ENCODE measurements around the gene INSIG1.

INSIG1 gene

GRCh38 chr7:155267023-155267422 is 30.7 kb upstream of the INSIG1 start:
- DNase-seq = no peak

DNA sequence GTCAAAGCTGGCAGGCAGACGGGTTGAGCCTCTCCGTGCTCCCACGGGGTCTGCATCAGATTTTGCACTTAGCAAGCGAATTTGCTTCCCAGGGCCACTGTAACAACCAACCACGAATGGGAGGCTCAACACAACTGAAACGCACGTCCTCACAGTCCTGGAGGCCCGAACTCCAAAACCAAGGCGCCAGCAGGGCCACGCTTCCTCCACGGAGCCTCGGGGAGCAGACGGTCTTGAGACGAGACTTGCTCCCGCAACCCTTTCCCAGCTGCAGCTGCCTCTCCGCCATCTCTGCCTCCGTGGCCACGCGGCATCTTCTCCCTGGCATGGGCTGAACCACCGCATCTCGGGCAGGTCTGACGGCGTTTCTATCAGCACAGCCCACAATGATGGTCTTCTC is 30.2 kb upstream of the INSIG1 start:
- DNase-seq = no peak

- no peak for DNase-seq
Measured at GRCh38 chr7:155268211-155268610, 29.5 kb upstream of the INSIG1 start.

DNA sequence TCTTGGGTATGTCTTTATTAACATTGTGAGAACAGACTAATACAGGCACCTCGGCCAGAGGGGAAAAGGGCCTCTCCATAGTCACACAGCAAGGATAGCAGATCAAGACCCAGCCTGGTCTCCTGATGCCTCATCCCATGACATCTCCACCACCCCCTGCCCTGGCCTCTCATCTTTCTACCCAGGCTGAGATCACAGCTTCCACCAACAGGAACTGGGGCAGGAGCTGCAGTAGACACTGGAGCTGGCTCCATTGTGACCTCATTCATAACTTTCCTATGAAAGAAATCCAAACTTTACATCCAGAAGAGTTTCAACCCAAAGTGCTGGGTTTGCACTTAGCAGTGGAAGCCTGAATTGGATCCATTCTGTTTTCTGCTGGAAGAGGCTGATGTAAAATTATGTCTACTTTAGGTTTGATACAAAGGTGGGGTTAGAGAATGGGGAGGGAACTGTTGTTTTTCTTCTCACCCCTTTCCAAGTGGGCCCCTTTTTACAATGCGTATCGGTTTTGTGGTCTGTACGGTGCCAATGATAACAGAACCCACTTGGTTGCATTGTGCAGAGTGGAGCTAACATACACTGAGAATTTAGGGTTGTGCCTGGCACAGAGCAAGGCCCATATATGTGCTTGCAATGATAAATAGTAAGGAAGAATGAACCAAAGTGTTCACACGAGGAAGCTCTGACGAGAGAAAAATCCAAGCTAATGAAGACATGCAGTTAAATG is 28.6 kb upstream of the INSIG1 start:
- DNase-seq = no peak

DNA sequence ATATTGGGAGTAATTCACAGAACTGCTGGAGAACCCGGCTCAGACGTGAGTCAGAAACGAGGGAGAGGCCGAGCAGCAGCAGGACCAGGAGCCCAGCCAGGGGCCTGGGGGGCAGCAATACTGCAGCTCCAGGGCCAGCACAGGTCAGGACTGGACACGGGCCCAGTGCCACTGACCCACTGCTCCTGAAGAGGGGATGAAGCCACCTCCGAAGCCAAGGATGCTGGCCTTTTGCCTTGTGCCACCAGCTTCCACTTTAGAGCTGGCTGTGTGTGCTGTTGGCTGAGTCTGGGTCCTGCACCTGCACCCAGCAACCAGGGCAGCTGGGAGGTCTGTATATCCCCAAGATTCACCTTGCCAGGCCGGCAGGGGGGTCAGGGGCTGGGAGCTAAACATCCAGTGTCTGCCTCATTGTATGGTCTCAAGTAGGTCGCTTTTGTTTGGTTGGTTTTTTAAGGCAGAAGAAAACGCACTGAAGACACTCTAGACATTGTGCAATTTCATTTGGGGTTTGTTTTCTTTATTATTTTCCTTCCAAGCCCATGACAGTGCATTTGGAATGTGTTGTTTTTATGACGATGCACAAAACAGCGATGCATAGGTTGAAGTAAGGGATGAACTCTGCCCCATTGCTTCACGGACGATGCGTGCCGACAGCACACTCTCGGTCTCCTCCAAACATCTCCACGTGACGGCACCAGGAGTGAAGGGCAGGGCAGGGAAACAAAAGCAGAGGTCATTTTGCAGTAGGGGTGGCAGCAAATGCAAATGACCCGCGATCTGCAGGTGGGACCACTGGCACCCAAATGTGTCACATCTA is 27.7 kb upstream of the INSIG1 start:
- no peak for DNase-seq

DNA sequence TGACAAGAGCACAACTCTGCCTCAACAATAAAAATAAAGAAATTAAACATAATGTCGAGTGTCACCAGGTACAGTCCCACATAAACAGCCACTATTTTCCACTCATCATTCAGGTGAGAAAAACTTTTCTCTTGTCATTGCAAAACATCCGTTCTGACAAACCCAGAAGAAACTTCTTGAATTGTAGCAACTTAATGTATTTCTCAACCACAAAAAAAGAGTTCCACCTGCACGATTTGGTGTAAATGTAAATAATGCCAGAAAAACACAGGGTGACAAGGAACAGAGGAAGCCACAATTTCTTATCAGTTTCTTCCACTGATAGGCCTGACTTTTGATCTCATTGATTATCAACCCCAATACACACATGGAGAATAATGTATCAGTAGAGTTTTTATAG is 26.8 kb upstream of the INSIG1 start:
- DNase-seq = no peak

- DNase-seq = no peak
Measured at GRCh38 chr7:155274633-155275355, 22.9 kb upstream of the INSIG1 start.

- DNase-seq = no peak
Measured at GRCh38 chr7:155276042-155276799, 21.5 kb upstream of the INSIG1 start.

DNA sequence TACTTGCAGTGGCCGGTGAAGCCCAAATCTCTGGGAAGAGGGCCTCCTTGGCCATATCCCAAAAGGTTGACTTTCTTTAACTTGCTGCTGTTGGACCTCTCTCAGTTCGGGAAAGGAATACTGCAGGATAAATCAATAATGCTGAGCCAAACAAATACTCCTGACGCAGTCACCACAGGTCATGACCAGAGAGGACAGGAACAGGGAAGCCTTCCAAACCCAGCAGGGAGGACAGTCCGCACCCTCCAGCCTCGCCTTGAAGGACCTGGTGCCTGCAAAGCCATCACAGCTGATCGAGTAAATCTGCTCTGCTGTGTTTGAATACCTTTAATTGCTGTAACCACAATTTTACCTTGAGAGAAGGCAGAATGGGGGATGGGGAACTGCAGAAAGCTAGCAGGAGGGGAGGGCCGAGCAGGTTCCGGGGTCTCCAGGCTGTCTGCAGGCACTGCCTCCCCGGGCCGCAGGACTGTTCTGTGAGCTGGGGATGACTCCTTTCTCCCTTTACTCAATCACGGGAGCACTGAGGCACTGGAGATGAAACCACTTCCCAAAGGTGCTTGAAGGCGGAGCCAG is 20.8 kb upstream of the INSIG1 start:
- DNase-seq = no peak

- no peak for DNase-seq
Measured at GRCh38 chr7:155277385-155277994, 20.2 kb upstream of the INSIG1 start.

DNA sequence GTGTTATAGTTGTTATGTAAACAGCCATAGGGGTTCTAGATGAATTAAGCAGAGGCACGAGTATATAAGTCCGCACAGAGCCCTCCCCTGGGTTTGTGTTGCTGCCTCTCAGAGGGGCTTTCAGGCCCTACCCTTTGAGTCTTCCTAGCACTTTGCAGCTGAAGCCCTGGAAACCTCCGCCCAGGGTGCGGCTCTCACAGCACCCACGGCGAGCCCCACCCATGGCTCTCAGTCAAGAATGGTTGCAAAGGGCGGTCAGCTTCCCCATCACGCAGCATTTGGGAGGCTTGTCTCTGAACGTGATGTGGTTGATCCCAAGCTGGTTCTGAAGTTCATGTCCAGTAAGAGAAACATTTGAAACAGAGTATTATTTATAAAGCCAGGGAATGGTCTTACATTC is 18.8 kb upstream of the INSIG1 start:
- DNase-seq = no peak

- no peak for DNase-seq
Measured at GRCh38 chr7:155279787-155280445, 17.8 kb upstream of the INSIG1 start.

DNA sequence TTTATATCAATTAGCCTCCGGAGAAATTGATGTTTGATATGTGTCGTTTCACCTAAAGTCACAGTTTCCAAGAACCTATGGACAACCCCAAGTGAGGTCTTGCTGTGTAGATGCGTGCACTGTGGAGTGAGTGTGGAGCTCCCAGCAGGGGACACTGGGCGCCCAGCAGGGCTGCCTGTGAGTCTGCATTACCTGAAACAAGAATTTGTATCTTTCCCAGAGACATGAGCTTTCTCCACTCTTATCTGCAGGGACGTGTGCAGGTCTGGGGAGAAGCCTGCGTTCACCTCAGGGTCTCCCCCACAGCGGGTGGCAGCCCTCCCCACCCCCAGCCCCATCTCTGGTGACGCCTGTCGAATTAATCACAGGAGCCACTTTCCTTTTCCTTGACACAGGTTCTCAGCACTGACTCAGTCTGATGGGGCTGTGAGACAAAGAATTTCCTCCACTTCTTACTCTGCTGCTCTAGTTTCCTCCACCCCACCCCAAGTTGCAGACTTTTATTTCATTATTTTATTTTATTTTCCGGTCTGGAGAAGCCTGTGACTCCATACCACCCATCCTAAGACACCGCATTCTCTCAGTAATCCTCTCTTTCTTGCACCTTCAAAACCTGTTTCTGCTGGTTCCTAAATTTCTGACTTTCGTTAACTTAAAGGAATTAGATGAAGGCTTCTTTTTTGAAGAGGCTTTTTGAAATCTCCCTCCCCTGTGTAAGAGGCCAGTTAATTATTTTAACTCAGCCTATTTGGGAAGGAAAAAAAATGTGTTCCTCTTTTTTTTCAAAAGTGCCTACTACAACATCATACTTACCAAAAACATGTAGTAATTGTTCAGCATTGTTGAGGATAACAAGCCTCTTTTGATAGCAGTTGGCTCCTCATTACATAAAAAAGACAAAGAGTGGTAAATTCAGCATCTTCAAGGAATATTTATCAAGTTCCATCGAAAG is 17.0 kb upstream of the INSIG1 start:
- DNase-seq = no peak

DNA sequence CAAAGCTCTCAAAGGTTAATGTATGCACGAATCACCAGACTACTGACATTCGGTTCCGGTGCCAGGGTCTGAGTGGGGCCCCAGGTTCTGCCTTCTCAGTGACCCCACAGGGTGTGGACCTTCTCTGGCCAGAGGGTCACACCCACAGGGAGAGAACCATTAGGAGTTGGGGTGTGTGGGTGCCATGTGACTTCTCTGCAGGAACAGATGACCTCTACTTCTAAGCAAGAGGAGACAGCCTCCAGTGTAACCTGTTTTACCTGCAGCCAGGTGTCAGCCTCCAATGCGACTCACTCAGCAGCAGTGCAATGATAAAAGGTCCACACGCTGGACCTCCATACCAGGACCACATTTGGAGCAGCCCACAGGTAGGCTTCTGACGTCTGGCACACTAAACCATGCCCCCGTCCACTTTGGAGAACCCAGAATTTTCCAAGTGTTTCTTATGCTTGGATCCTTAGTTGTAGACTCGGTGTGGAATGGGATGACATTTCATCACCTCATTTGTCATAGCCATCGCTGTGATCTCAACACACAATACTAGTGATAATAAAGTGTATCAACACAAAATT is 16.2 kb upstream of the INSIG1 start:
- no peak for DNase-seq

- DNase-seq = no peak
Measured at GRCh38 chr7:155282671-155283070, 15.0 kb upstream of the INSIG1 start.

GRCh38 chr7:155283565-155284194 is 14.0 kb upstream of the INSIG1 start:
- DNase-seq = no peak

- DNase-seq = no peak
Measured at GRCh38 chr7:155284496-155285274, 13.0 kb upstream of the INSIG1 start.

DNA sequence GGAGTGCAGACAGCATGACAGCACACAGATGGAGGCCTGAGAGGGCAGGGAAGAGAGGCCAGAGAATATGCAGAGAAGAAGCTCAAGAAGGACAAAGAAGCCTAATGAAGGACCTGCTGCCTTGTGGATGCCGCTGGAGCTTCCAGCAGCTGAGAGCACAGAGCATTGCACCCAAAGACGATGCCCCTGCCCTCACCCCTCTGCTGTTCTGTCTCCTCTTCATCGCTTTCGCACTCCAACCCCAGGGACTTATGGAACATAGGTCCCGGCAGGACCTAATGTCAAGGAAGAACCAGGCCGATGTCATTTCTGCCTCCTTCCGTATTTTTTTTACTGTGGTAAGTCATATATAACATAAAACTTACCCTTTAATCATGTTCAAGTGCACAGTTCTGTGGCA is 12.3 kb upstream of the INSIG1 start:
- no peak for DNase-seq

GRCh38 chr7:155285833-155286232 is 11.8 kb upstream of the INSIG1 start:
- no peak for DNase-seq

Measured in NCI-H1092 treated with DMSO at 0.1 percent for 48 hours (cell line).